HG02885 (cell line): ENCODE results near the gene S100A6.

ENCODE experiments used
- ATAC-seq: cut with Tn5 transposase; IDR thresholded peaks from one replicate; pipeline ENCODE4 v1.9.1; 2021; ENCODE audit warnings: mild to moderate bottlenecking; ENCODE audit not compliant: unreplicated experiment, poor library complexity

Gene S100A6

DNA sequence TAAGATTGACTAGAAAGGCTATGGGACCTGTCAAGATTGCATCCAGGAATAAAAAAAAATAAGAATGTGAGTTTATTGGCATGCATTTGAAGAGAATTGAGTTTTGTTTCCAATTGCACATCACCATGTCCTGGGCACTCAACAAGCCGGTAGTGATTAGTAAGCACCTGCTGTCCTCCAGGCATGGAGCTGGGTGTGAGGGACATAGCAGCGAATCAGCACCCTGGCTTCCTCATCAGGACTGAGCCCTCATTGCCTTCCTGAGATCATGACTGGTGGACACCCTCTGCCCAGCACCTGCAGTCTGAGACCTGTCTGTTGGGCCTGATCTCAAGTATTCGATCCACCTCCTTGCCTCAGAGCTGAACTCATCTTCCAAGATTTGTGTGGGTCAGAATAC, 26.8 kb downstream of the S100A6 start:
- no peak for ATAC-seq

GRCh38 chr1:153507926-153508583, 27.7 kb downstream of the S100A6 start:
- ATAC-seq = no peak

DNA sequence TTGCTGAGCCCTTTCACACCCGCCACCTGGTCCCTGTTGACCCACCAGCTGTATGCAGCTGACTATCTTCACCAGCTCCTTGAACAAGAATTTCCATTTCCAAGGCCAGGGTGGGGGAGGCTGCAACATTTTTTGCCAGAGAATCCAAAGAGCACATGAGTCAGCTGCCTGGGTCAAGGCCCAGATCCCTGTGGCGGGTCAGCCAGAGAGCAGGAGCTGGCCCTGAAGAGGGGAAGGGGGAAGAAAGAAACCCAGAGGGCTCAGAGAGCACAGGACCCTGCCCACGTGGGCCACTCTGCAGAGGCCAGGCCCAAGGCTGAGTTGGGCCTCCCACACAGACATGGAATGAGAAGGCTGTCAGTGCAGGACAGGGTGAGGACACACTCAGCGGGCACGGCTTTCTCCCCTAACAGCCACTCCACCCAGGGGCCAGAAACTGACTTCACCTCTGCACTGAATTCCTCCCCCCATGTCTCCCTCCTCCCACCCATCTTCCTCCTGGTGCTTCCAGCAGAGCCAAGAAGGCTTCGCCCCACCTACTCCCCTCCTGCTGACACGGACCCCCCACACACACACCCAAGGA, 28.9 kb downstream of the S100A6 start:
- ATAC-seq = no peak

GRCh38 chr1:153506386-153506785, 29.4 kb downstream of the S100A6 start:
- no peak for ATAC-seq

GRCh38 chr1:153505576-153505975, 30.2 kb downstream of the S100A6 start:
- no peak for ATAC-seq

DNA sequence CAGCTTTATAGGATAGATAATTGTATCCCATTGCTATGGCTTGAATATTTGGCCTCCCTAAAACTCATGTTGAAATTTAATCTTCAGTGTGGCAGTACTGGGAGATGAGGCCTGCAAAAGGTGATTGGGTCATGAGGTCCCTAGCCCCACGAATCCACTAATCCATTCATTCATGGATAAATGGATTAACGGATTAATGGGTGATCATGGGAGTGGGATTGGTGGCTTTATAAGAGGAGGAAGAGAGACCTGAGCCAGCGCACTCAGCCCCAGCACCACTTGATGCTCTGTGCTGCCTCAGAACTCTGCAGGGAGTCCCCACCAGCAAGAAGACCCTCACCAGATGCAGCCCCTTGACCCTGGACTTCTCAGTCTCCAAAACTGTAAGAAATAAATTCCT, 32.0 kb downstream of the S100A6 start:
- no peak for ATAC-seq

- no peak for ATAC-seq
Observed at GRCh38 chr1:153498746-153499145, 37.0 kb downstream of the S100A6 start.

DNA sequence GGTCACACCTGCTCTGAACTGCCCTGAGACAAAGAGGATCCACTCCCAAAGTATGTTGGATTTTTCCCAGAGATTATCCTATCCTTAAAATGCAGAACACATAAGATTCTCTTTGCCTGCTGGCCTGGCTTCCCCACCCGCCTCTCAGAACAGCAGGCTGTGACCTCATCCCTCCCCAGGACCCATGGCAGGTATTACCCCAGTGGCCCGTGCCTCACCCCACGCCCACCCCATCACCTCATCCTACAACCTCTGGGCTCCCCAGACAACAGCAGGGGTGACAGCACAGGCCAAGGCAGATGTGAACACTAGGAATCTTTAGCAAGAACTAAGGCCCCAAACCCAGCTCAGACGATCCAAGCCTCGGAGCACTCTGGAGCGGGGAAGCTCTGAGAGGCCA, 40.3 kb downstream of the S100A6 start:
- ATAC-seq = no peak

- no peak for ATAC-seq
Observed at GRCh38 chr1:153494976-153495535, 40.7 kb downstream of the S100A6 start.

- no peak for ATAC-seq
Observed at GRCh38 chr1:153493343-153493960, 42.3 kb downstream of the S100A6 start.

GRCh38 chr1:153490272-153491051, 45.3 kb downstream of the S100A6 start:
- no peak for ATAC-seq

DNA sequence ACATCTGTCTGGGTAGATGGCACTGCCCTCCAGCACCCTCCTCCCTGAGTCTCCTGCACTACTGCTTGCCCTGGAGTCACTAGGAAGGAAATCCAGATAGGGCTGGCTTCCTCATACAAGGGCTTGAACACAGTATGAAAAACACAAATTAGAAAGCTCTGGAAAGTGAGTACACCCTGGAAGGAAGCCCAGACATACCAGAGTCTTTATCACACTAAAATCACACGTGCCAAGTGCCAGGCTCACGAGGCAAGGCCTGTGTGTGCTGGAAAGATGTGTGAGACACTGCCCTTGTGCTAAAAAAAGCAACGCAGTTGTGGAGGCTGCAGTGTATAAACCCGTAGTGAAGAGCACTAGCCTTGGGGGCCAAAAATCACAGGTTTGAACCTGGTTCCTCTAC, 47.1 kb downstream of the S100A6 start:
- no peak for ATAC-seq

- no peak for ATAC-seq
Observed at GRCh38 chr1:153487707-153488106, 48.1 kb downstream of the S100A6 start.

GRCh38 chr1:153485863-153486262, 49.9 kb downstream of the S100A6 start:
- no peak for ATAC-seq
